UCSD-AML1 (cell line): ENCODE measurements around the gene ASNSD1.

Experiments used
- DNase-seq: peaks from one replicate; lab custom pipeline; 2025; ENCODE audit not compliant: unreplicated experiment; lab: John Stamatoyannopoulos, UW

Gene ASNSD1

DNA sequence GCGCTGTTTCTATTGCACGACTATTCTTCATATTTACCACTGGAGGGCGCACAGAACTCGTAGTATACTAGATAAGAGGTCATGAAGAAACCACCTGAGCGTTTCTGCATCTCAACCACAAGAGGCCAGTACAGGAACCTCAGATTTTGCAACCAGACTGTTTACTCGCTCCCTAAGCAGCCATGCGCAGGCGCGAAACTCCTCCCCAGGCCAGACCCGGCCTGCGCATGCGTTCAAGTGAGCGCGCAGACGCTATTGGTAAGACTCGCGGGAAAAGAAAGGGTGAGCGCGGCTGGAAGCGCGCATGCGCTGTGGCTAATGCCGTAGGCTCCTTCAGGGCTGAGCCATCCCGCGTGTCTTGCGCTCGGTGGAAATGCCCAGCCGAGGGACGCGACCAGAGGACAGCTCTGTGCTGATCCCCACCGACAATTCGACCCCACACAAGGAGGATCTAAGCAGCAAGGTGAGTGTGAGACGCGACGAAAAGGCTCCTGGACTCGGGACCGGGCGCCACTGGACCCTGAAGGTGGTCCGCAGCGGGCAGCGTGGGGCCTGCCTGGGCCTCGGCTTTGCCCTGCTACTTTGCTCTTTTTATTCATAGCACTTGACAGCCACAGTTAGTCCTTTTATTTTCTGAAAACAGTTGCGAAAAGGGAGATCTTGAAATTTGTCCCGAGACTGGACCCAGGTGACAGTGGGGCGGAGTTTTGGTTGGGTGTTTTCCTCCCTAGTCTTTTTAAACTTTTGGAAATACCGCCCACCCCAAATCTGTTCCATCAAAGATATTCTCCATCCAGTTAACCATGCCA lies at the start of gene ASNSD1:
TSS of gene ASNSD1 (plus strand) at position 312 of the 809 bp plus-strand sequence. CDS start 4,674 bp downstream, outside the sequence.
- peak; percentile 99 for DNase-seq

DNA sequence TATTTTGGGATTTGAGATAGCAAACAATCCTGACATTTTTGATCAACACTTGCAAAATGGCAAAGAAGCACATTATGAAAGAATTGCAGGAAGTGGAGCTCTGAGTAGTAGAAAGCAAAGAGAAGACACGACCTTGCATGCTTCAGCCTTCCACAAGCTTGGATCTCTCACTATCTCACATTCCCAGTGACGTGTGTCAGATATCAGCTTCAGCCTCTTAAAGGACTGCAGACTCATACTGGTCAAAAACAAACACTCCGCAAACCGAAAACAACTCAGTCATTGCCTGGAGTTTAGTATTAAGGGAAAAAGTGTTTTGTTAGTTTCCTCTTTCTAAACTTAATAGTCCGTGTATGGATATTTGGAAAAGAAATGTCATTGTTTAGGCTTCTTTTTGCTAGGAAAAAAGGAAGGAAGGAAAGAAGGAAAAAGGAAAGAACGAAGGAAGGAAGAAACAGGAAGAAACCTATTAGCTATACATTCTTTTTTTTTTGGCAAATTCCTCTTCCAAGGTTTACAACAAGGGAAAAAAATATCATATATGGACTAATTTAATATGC lies 48.1 kb upstream of the ASNSD1 start:
- no peak for DNase-seq

DNA sequence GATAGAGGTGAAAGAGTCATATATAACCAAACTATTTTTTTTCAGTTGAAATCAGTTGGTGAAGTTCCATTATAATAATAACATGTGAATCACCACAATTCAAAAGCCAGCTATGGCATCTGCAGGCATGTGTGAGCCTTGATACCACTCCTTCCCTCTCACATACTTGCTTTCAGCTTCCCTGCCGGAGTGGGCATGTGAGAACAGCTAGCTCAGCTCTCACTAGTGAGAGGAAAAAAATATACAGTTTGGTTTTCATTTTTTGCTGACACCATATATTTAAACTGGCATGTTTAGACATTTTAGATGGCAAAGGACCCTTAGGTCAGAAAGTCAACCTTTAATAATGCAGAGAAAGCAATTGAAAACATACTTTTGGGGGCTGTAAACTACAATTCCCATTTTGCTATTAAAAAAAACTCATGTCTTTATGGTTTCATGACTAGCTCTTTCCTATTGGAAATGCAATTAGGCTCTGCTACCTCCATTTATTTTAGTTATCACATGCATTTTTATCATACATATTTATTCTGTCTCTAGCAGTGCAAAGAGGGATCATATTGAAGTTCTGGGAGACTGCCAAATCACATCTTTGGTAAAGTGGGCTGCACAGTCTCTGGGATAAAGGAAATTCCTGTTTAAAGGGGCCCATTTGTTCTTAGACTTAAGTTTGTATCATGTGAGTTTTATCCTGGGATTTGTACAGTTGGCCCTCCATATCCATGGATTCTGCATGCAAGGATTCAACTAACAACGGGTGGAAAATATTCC lies 47.4 kb upstream of the ASNSD1 start:
- DNase-seq: no peak

DNA sequence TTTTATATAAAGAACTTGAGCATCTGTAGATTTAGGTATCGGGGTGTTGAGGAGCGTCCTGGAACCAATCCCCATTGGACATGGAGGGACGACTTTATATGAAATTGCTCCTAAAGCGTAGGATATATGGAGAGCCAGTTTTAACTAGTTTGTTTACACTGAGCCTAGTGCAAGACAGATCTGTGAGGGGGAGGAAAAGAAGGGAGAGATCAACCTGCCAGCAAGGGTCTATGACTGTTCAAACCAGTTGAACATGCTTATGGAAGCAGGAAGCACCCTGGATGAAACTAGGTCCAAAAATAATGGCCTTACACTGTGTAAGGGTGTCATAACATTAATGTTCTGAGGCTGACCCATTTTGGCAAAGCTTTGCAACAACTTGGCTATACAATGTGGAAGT lies 46.7 kb upstream of the ASNSD1 start:
- no peak for DNase-seq

DNA sequence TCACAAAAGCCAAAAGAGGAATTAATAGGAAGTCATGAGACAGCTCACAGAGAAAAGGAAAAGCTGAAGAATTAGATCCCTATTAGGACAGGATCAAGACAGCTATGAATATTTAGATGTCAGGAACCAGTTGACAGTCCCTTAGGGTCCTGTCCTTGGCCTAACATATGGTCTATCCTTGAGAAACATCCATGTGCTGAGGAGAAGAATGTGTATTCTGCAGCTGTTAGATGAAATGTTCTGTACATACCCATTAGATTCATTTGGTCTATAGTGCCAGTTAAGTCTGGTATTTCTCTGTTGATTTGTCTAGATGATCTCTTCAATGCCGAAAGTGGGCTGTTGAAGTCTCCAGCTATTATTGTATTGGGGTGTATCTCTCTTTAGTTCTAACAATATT lies 43.1 kb upstream of the ASNSD1 start:
- no peak for DNase-seq

DNA sequence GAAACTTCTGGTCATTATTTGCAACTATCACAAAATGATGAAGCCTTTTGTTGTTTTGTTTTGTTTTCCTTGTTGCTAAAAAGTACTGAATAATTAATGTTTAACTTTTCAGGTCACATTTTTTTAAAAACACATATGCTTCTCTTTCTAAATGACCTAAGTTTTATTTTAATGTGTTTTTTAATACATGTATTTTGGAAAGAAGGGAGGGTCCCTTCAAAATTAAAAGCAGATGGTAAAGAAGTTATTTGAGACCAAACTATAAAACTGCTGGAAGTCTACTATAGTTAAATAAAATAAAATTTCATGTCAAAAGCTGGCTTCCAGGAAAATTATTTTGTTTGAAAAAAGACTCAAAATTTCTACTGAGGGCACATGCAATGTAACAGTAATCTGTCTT lies 39.5 kb upstream of the ASNSD1 start:
- no peak for DNase-seq

DNA sequence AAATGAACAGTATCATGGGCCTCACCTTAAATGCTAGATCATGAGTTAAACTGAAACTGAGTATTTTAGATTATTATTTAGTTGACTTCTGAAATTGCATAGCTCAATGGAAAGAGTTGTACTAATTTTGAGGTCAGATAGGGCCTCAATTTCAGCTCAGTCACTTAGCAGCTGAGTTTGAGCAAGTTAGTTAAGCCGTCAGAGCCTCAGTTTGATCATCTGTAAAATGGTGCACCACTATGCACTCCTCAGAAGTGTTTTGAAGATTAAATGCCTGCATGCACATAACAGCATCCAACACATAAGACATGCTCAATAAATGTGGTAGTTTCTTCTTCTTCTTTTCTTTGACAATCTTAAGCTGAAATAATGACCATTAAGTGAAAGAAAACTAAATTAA lies 38.2 kb upstream of the ASNSD1 start:
- DNase-seq: no peak

DNA sequence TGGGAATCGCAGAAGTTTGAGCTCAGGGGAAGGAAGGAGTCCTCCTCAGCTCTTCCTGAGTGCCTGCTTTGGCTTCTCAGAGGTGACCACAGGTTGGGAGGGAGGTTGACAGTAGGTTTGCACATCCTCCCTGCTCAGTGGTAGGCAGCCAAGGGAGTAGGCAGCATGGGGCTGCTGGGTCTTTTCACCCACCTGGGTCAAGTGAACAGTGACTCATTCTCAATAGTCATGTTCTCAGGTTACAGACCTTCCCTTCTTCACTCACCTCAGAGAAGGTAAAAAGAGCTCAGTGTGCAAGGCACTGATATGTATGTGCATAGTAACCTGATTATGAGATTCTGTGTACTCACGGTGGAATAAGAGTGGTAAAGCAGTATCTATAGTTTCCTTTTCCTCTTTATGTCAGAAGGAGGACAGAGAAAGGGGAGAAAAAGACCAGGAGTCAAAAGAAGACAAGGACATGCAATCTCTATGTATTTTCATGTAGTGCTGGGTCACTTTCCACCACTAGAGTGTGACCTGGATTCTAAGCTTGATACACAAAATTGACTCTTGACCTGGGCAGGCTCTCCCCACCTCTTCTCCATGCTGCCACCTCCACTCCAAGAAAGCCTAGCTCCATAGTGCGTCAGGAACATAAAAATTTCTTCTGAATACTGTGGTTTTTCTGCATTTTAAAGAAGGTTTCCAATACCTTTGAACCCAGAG lies 36.5 kb upstream of the ASNSD1 start:
- no peak for DNase-seq

DNA sequence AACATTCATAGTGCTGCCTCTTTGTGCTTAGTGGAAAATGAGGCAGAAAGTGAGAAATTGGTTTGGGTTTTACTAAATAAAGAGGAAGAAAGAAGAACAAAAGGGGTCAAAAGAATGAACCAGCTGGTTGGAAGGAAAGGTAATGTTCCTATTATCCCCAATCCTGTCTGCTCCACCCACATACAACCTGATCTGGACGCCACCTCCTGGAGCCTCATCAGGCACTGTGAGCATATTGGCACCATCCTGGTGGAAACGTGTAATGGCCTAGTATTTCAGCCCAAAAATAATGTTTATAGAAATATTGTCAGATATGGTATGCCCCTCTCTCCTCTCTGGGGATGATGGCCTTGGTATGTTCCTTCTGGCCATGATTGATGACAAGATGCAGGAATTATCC lies 35.6 kb upstream of the ASNSD1 start:
- no peak for DNase-seq

DNA sequence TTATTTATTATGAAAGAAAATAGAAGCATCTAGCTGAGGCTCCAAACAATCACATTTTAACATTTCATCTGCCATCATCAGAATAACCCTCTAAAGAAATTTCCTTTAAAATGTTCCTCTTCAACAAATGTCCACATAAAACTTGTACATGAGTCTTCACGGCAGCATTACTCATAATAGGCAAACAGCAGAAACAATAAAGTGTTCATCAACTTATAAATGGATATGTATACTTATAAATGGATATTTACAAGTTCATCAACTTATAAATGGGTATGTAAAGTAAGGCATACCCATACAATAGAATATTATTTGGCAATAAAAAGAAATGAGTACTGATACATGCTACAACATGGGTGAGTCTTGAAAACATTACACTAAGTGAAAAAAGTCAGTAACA lies 33.5 kb upstream of the ASNSD1 start:
- DNase-seq: no peak

DNA sequence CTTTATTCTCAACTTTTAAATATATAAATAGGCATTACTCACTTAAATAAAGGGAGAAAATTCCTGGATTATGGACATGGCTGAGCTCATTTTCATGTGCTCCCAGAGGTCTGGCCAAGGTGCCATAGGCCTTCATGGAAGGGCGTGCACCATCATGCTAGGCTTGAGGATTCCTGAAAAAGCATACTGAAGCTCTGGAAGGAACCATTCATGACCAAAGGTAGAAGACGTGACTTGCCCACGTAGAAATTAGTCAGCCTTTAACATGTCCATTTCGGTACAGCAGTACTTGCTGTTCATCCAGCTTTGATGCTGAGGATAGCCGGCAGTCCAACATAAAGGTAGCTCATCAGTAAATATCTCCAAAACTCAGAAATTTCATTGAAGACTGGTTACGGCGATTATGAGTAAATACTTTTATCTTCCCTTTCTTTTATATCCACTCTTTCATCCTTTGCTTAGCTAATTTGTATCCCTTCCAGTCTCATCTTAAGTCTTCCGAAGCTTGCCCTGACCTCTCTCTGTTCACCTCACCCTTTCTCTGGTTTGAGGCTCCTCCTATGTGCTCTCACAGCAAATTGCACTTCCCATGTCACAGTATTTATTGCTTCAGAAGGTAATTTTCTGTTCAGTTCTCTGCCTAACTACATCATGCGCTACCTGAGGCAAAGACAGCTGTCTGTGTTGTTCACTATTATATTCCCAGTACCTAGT lies 32.3 kb upstream of the ASNSD1 start:
- no peak for DNase-seq

DNA sequence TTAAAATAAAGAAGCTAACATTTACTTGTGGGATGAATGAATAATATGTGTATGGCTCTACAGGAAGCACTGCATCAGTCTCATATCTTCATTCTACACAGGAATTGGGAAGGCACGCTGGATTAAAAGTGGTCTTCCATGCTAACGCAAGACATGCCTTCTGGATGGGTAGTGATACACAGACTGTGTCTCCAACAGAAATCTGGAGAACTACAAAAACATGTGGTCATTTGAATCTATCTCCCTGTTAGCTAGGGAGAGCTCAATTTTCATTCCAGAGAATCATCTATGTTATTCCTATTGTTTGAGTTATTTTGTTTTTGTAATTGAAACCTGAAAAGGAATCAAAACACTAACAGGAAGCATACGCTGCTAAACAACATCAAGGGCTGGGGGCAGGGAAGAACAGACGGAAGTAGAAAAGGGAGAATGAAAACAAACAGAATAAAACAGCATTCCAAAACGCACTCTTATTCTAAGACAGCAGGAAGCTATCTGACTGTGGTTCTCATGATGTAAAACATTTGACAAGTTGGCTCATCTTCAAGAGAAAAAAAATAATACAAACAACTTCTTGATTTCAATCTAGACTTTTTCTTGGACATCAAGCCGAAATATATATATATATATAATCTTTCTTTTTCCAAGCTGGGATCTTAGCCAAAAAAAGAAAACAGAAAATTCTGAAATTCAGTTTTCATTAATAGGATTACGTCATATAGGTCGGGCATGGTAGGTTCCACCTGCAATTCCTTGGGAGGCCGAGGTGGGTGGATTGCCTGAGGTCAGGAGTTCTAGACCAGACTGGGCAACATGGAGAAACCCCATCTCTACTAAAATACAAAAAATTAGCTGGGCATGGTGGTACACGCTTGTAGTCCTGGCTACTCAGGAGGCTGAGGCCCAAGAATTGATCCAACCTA lies 31.5 kb upstream of the ASNSD1 start:
- DNase-seq: no peak

DNA sequence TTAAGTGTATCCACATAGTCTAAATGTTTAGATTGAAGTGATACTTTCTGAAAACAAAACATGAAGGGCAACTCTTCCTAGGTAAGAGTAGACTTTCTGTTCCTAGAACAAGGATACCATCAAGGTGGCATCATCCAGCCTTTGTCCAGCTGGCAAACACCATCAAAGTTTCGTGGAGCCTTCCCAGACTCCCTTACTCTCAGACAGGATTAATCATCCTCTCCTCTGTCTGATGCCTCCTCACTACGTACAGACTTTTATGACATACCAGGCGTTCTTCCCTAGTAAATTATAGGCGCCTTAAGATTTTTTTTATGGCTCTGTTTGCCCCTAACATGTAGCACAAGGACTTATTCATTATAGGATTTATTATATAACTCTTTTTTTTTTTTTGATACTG lies 29.4 kb upstream of the ASNSD1 start:
- DNase-seq: no peak

DNA sequence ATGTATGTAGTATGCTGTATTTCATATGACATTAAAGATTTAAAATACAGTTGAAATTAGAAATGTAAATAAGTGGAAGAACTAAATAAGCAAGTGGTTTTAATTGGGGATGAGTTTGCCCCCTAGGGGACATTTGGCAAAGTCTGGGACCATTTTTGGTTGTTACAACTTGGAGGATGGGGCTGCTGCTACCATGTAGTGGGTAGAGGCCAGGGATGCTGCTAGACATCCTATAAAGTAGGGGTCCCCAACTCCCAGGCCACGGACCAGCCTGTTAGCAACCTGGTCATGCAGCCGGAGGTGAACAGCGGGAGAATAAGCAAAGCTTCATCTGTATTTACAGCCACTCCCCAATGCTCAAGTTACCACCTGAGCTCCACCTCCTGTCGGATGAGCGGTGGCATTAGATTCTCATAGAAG lies 27.9 kb upstream of the ASNSD1 start:
- no peak for DNase-seq

DNA sequence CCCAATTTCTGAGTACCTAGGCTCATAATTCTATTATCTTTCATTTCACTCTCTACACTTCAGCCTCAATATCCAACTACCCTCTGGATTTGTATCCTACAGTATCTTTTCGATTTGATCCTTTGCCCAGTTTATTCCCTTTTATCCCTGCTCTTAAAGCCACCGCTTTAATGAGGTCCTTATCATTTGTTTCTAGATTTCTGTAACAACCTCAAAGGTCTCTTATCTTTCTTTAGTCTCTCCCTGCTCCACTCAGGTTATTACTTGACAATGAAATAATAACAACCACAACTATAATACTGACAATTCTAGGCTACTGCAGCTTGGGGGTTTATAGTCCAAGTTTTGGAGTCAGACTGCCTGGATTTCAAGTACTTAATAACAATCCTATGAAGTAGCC lies 25.9 kb upstream of the ASNSD1 start:
- no peak for DNase-seq

DNA sequence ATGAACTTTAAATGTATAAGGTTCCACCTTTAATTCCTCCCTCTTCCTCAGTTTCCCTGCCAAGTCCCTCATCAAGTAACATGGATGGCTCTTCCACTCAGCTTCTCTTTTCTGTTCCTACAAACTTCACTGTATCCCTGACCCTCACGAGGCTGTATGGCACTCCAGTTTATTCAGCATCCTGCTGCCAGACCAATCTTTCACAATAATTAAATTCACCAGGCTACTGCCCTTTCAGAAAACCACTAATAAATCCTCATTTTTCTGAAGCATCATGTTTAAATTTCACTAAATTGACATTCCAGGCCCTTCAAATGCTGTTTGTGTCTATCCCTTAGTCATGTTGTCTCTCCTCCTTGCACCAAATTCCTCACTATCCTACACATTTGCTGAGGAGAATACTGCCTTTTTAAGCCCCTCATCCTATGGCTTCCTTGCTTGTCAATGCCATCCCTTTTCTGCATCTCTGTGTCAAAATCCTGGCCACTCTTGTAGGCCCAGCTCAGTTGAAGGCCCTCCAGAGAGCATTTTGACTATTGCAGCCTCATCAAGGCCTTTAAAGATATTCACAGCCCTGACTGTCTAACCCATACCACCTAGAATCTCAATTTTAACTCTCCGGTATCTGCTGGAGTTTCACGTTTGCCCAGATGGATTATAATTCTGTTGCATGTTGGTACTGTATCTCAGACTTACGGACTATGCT lies 22.8 kb upstream of the ASNSD1 start:
- DNase-seq: no peak

DNA sequence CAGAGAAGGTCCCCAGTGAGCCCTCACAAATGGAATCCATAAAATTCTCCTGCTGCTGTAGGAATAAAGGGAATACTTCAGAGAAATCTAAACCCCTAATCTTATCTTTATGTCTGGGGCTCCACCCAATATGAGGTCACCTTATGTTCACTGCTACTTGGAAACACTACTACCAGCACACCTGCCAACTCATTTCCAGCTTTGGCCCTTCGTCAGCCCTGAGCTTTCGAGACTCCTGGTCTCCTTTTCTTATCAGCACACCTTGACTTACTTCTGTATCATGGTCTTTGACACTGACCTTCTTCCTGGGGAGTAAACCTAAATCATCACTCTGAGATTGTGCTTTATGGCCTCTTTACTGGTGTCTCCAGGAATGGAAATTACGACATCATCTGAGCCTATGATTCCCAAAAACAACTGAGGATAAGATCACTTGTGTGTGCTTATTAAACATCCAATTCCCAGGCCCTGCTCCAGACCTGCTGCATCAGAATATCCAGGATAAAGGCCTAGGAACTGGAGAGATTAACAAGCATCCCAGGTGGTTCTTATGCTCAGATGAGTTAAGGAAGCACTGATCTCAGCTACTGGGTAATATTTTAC lies 22.2 kb upstream of the ASNSD1 start:
- no peak for DNase-seq

DNA sequence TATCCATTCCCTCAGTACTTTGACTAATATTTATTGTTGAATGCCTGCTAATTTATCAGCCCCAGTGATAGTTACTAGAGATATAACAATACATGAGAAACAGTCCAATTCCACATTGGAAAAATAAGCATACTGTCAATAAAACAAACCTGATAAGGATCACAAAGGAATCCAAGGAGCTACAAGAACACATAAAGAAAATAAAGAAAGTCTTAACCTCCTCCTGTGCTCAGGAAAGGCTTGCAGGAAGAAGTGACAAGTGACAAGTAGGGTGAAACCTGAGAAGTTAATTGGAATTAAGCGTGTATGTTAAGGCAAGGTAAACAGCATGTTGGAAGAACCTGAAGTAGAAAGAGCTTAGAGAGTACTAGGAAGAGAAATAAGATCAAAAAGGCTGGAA lies 20.3 kb upstream of the ASNSD1 start:
- no peak for DNase-seq

DNA sequence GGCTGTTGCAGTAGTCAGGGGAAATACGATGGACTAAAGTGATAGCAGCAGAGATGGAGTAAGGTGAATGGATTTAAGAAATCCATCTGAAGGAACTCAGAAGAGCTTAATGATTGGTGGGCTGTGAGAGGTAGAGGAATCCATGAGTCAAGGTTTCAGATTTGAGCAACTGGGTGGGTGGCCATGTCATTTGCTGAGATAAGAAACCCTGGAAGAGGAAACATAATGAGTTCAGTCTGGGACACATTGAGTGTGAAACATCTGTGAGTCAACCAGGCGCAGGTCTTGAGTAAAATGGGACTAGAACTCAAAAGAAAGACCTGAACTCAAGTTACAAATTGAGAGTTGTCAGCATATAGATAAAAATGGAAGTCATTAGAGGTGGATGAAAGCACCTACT lies 19.7 kb upstream of the ASNSD1 start:
- no peak for DNase-seq
